Uterus (tissue), 4 donors: ENCODE measurements around the gene CALN1. TPM values are rescaled to one million over a fixed set of nuclear protein-coding genes. Genes with fewer than 3 reads are reported as not detected.

Source experiments
- DNase-seq, 2 donors: peaks; one replicate each; pipeline ENCODE4 v3.0.0-alpha.2; 2019 to 2020
- H3K27ac ChIP-seq, 2 donors: fragments of 200-600 bp; sonication (generic); 1 replicate in 1 of 2; 2 replicates in 1 of 2; pipeline ENCODE4 v1.5.1; 2016 to 2018
- H3K27me3 ChIP-seq, 2 donors: fragments of 200-600 bp; sonication (generic); one replicate each; pipeline ENCODE4 v1.5.1; 2018 to 2019; ENCODE audit warnings: control low read depth in 1 of 2
- H3K36me3 ChIP-seq, 2 donors: fragments of 200-600 bp; sonication (generic); one replicate each; pipeline ENCODE4 v1.5.1; 2019; ENCODE audit warnings: control low read depth in 1 of 2
- H3K4me1 ChIP-seq, 2 donors: fragments of 200-600 bp; sonication (generic); one replicate each; pipeline ENCODE4 v1.5.1; 2018 to 2019; ENCODE audit warnings: control low read depth in 1 of 2
- H3K4me3 ChIP-seq, 2 donors: fragments of 200-600 bp; sonication (generic); 1 replicate in 1 of 2; 2 replicates in 1 of 2; pipeline ENCODE4 v1.5.1; 2018 to 2019; ENCODE audit warnings: mild to moderate bottlenecking in 1 of 2
- H3K9me3 ChIP-seq, 2 donors: fragments of 200-600 bp; sonication (generic); one replicate each; pipeline ENCODE4 v1.5.1; 2019; ENCODE audit warnings: control low read depth in 1 of 2
- POLR2A ChIP-seq, 2 donors: fragments of 450-650 bp; IDR thresholded peaks; one replicate each; pipeline ENCODE4 v1.6.1; 2016; ENCODE audit warnings: antibody characterized with exemption in 2 of 2, mild to moderate bottlenecking in 1 of 2, moderate library complexity in 1 of 2
- intact Hi-C: fragments of 100-400 bp; cut with DNase I; formaldehyde crosslinking; loops from one replicate; pipeline ENCODE4 v1.15.1; 2023; ENCODE audit warnings: low total_unique reads
- total RNA-seq, 4 donors: library from RNA; depleted of rRNA in 3 of 4; stranded (reverse); fragments of >200 nt in 3 of 4; gene quantifications; one replicate each; pipeline versions ENCODE4 v1.1.0 to v1.2.4, GENCODE V29; 2014 to 2023
- TF ChIP-seq, protein P1 (sequence below), 4 experiments: fragments of 200-600 bp in 2 of 4; fragments of 450-650 bp in 2 of 4; sonication (generic) in 2 of 4; IDR thresholded peaks; one replicate each; pipeline ENCODE4 v1.5.1; 2016 to 2019; ENCODE audit warnings: antibody characterized with exemption in 4 of 4, mild to moderate bottlenecking in 2 of 4, moderate library complexity in 1 of 4
- donor health status: DM: yes; HTN: yes; CAD: no.

Gene CALN1
- total RNA-seq, 4 donors from 2014 or later, result 0.49 to 2.3 (median 1.5) TPM; not detected in 1

DNA sequence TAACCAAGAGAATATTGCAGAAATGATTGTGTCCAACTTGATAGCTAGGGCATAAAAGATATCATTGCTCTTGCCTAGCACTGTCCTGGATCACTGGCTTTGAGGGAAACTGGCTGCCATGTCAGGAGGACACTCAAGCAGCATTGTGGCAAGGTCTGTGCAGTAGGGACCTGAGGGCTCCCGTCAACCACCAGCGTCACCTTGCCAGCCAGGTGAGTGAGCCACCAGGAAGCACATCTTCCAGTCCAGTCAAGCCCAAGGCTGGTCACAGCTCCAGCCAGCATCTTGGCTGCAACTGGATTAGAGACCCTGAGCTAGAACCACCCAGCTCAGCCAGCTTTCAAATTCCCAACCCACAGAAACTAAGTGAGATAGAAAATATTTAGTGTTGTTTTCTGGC lies 392.7 kb downstream of the CALN1 start:
- no peak for DNase-seq
- Histone ChIP-seq H3K4me1 (no peaks in the 10 kb centered on the region), H3K4me3 (no peak overlapping the region), H3K36me3 (no peaks in the 10 kb centered on the region), H3K27me3 (no peaks in the 10 kb centered on the region), H3K27ac (no peak overlapping the region), H3K9me3 (no peaks in the 10 kb centered on the region)
- no peak for TF ChIP-seq POLR2A (IDR thresholded peaks at IDR 0.05)
- TF ChIP-seq, protein P1, sequence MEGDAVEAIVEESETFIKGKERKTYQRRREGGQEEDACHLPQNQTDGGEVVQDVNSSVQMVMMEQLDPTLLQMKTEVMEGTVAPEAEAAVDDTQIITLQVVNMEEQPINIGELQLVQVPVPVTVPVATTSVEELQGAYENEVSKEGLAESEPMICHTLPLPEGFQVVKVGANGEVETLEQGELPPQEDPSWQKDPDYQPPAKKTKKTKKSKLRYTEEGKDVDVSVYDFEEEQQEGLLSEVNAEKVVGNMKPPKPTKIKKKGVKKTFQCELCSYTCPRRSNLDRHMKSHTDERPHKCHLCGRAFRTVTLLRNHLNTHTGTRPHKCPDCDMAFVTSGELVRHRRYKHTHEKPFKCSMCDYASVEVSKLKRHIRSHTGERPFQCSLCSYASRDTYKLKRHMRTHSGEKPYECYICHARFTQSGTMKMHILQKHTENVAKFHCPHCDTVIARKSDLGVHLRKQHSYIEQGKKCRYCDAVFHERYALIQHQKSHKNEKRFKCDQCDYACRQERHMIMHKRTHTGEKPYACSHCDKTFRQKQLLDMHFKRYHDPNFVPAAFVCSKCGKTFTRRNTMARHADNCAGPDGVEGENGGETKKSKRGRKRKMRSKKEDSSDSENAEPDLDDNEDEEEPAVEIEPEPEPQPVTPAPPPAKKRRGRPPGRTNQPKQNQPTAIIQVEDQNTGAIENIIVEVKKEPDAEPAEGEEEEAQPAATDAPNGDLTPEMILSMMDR (IDR thresholded peaks at IDR 0.05), result no peak
- intact Hi-C loops, result no loop called here

DNA sequence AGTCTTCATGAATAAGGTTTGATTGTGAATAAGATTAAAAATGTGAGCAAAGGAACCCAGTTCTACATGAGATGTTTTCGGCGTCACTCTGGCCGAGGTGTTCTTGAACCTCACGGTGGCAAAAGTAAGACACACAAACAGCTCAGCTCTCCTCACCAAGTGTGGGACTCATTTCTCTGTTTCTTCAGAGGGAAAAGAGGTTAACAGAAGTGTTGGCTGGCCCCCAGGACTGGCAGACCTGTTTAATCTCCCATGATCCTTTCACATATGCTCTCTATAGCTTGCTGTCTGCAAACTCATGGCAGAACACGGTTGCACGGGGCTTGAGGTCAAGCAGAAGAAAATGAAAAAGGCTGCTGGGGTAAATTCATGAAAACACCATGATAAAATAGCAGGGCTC lies 394.4 kb downstream of the CALN1 start:
- no peaks in the 10 kb centered on the region for H3K27me3 ChIP-seq
- no peak for TF ChIP-seq POLR2A (IDR thresholded peaks at IDR 0.05)
- TF ChIP-seq, protein P1 (IDR thresholded peaks at IDR 0.05), result no peak
- no peak overlapping the region for H3K27ac ChIP-seq
- no peak for DNase-seq
- H3K4me3 ChIP-seq, result no peak overlapping the region
- no peaks in the 10 kb centered on the region for H3K9me3 ChIP-seq
- no peaks in the 10 kb centered on the region for H3K36me3 ChIP-seq
- H3K4me1 ChIP-seq, result no peaks in the 10 kb centered on the region
- intact Hi-C loops, result no loop called here

DNA sequence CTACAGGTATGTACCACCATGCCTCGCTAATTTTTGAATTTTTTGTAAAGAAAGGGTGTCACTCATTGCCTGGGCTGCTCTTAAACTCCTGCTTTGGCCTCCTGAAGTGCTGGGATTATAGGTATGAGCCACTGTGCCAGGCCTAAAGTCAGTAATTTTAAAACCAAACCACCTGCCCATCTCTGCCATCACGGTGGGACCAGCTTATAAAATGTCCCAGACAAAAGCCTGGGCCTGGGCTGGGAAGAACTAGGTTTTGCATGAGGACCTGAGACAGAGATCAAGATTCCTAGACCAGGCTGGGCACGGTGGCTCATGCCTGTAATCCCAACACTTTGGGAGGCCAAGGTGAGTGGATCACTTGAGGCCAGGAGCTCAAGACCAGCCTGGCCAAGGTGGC lies 395.6 kb downstream of the CALN1 start:
- Histone ChIP-seq H3K27me3 (no peaks in the 10 kb centered on the region), H3K4me3 (no peak overlapping the region), H3K27ac (no peak overlapping the region), H3K36me3 (no peaks in the 10 kb centered on the region), H3K9me3 (no peaks in the 10 kb centered on the region), H3K4me1 (no peaks in the 10 kb centered on the region)
- intact Hi-C loops, result no loop called here
- no peak for TF ChIP-seq POLR2A (IDR thresholded peaks at IDR 0.05)
- TF ChIP-seq, protein P1 (IDR thresholded peaks at IDR 0.05), result no peak
- no peak for DNase-seq

DNA sequence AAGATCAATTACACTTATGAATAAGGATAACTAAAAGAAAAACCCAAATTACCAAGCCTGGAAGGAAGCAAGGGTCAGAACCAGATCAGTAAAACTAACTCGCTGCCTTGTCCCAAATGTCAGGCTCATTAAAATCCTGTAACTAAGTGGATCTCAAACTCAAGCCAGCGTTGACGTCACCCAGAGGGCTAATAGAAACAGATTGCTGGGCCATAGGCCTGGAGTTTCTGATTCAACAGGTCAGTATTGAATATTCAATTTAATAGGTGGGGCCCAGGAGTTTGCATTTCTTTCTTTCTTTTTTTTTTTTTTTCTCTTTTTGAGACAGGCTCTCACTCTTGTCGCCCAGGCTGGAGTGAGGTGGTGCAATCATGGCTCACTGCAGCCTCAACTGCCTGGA lies 397.0 kb downstream of the CALN1 start:
- no peak overlapping the region for H3K27ac ChIP-seq
- H3K4me1 ChIP-seq, result no peaks in the 10 kb centered on the region
- no peaks in the 10 kb centered on the region for H3K27me3 ChIP-seq
- no peak for DNase-seq
- no peak overlapping the region for H3K4me3 ChIP-seq
- TF ChIP-seq, protein P1 (IDR thresholded peaks at IDR 0.05), result no peak
- TF ChIP-seq POLR2A (IDR thresholded peaks at IDR 0.05), result no peak
- no peaks in the 10 kb centered on the region for H3K36me3 ChIP-seq
- intact Hi-C loops, result no loop called here
- no peaks in the 10 kb centered on the region for H3K9me3 ChIP-seq

DNA sequence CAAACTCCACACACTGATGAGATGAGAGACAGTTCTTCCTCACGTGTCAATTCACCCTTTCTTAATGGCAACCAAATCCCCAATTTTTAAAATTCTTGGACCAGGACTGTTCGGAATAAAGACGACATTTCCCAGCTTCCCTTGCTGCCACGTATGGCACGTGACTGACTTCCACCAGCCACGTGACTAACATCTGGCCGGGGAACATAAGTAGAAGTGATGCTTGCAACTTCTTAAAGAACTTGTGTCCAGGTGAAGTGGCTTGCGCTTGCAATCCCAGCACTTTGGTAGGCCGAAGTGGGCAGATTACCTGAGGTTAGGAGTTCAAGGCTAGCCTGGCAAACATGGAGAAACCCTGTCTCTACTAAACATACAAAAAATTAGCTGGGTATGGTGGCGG lies 405.1 kb downstream of the CALN1 start:
- no peak overlapping the region for H3K4me3 ChIP-seq
- no peak for TF ChIP-seq POLR2A (IDR thresholded peaks at IDR 0.05)
- TF ChIP-seq, protein P1 (IDR thresholded peaks at IDR 0.05), result no peak
- intact Hi-C loops, result no loop called here
- no peaks in the 10 kb centered on the region for H3K36me3 ChIP-seq
- H3K4me1 ChIP-seq, result no peaks in the 10 kb centered on the region
- DNase-seq, result no peak
- H3K27me3 ChIP-seq, result no peaks in the 10 kb centered on the region
- no peak overlapping the region for H3K27ac ChIP-seq
- H3K9me3 ChIP-seq, result no peaks in the 10 kb centered on the region
